CD4-positive, alpha-beta T cell treated with Interleukin-15 for 4 hours (primary cell): ENCODE measurements around the gene ARF6.

Experiments
- DNase-seq: peaks from one replicate; pipeline ENCODE4 v3.0.0-alpha.2; 2020; ENCODE audit warnings: low spot score

The ARF6 gene

DNA sequence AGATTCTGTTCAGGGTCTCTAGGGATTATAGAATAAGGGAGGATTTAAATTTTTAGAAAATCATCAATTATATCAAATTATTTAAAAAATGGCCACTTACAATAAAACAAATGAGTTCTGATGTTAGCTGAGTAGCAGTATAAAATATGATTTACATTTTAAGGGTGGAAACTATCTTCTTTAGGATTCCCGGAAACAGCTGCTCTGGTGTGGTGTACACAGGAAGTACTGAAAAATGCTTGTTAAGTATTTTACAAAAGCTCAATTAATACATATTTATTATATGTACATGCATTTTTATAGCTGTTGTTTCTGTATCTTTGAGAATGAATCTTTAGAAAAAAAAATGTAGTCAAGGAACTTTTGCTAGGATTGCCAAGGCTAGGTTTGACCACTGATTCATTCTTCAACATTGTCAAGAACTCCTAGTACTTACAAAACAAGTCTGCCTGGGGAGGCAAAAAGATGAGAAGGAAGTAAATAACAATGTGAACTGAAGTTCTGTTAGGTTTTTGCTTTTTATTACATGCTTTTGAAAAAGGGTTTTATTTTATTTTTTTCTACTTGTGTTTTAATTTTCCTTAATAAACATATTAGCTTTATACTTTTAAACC, 48.0 kb downstream of the ARF6 start:
- DNase-seq, result peak; percentile 49

DNA sequence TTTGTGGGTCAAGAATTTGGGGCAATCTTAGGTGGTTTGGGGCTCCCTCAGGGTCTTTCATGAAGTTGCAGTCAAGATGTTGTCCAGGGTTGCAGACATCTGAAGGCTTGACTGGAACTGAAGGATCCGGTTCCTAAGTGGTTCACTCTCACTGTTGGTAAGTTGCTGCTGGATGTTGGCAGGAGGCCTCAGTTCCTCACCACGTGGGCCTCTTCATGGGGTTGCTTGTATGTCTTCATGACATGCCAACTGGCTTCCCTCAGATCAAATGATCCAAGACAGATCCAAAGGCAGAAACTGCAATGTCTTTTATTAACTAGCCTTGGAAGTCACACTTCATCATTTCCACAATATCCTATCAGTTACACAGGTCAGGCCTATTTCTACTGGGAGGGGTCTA, 49.2 kb downstream of the ARF6 start:
- no peak for DNase-seq

DNA sequence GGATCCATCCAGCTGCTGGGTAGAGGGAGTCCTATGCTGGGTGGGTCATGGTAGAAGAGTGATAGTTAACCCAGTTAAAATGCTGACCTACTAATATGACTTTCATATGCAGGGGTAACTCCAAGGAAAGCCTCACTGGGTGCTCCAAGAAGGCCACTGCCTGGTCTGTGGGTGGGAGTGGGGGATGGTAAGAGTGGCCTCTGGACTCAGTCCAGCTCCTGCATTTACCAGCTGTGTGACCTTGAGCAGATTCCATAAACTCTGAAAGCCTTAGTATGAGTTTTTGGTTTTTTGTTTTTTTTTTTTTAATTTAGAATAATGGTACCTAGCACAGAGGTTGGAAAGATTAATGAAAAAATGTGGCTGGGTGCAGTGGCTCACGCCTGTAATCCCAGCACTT, 51.6 kb downstream of the ARF6 start:
- no peak for DNase-seq

DNA sequence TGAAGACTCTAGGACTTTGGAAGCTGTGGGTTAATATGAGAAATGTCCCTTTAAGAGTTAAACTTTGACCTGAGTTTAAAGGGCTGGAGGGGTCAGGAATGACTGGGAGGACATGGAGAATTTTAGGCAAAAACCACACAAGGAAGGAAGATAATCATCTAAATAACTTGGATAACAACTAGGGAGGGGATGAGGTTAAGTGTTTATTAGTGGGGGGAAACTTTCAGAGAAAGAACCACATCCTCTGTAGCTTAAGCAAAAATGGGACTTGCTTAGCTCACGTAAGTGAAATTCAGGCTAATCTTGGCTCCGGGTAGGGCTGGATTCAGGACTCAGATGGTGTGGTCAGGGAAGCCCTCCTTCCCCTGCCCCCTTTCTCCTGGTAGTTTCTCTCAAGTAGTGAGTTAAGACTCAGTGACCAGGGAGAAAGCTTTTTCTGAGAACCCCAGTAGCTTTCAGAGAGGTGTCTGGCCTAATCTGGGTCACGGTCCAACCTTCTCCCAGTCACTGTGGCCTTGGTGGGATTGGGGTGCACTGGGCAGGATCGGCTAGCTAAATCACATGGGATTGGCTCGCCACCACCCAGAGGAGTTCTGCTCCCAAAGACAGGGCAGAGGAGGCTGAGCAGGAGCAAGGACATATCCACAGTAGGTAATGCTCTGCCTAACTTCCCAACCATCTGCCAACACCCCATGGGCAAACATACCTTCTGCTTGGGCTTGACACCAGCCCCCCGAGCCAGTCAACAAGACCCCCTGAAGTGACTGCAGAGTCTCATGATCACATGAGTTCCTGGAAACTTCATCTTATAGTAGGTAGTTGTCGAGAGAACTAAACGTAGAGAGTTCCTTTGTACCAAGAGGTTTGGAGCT, 52.8 kb downstream of the ARF6 start:
- DNase-seq, result peak; percentile 28
